T-cell (primary cell): ENCODE data around the gene COL12A1. TPM values are rescaled to one million over a fixed set of nuclear protein-coding genes. Genes with fewer than 3 reads are reported as not detected.

ENCODE experiments used
- ATAC-seq, 4 experiments: fragments of 200-7000 bp in 3 of 4; fragments of 150-1000 bp in 1 of 4; cut with Tn5 transposase; replicated peaks in 1 of 4; 1 replicate in 3 of 4; 2 replicates in 1 of 4; pipeline ENCODE4 v1.10.0; 2021; ENCODE audit warnings: moderate library complexity in 3 of 4, mild to moderate bottlenecking in 2 of 4, moderate number of reproducible peaks in 1 of 4
- CTCF ChIA-PET, 2 donors: fragments of 300-600 bp; sonication (Branson Sonifier 250); formaldehyde crosslinking; loops; one replicate each; lab custom pipeline; 2022; ENCODE audit warnings: antibody characterized with exemption in 2 of 2; lab: Charles Lee
- POLR2A ChIA-PET, 2 donors: fragments of 300-600 bp; sonication (Branson Sonifier 250); formaldehyde crosslinking; loops; one replicate each; lab custom pipeline; 2022; ENCODE audit warnings: antibody characterized with exemption in 2 of 2; lab: Charles Lee
- DNase-seq, 35 experiments: peaks; one replicate each; pipeline versions ENCODE4 v3.0.0 to v3.0.0-alpha.2; 2013 to 2023
- H3K27ac ChIP-seq: one replicate; pipeline ENCODE4 v1.5.1; 2013; ENCODE audit warnings: low read length
- H3K27me3 ChIP-seq, 2 experiments: replicated peaks in 1 of 2; 1 replicate in 1 of 2; 2 replicates in 1 of 2; pipeline versions ENCODE4 v1.6.1 to v1.7.0; 2013; ENCODE audit warnings: low read length in 1 of 2, mixed read lengths in 1 of 2; ENCODE audit not compliant: control insufficient read depth in 2 of 2, insufficient read depth in 2 of 2; ENCODE audit errors: extremely low read depth in 1 of 2
- H3K36me3 ChIP-seq, 2 donors: 1 replicate in 1 of 2; 2 replicates in 1 of 2; pipeline versions ENCODE4 v1.6.1 to v1.7.0; 2013; ENCODE audit warnings: low read length in 1 of 2; ENCODE audit not compliant: control insufficient read depth in 2 of 2, insufficient read depth in 1 of 2; ENCODE audit errors: extremely low read depth in 1 of 2
- H3K4me1 ChIP-seq, 2 experiments: 1 replicate in 1 of 2; 2 replicates in 1 of 2; pipeline versions ENCODE4 v1.6.1 to v1.7.0; 2013; ENCODE audit warnings: low read length in 2 of 2, mixed read lengths in 1 of 2; ENCODE audit not compliant: insufficient read depth in 2 of 2, control insufficient read depth in 1 of 2; ENCODE audit errors: extremely low read depth in 1 of 2
- H3K4me3 ChIP-seq, 2 donors: 1 replicate in 1 of 2; 2 replicates in 1 of 2; pipeline versions ENCODE4 v1.5.1 to v1.7.0; 2013; ENCODE audit warnings: mild to moderate bottlenecking in 2 of 2, low read length in 1 of 2, moderate library complexity in 1 of 2; ENCODE audit not compliant: control insufficient read depth in 1 of 2; ENCODE audit errors: extremely low read depth in 1 of 2
- H3K9me3 ChIP-seq: 2 replicates; pipeline ENCODE4 v1.7.0; 2013
- H3K27ac Mint-ChIP-seq, 2 donors: one replicate each; pipeline ENCODE4 v1.8.0; 2020 to 2021; ENCODE audit warnings: mild to moderate bottlenecking in 2 of 2, mixed read lengths in 2 of 2
- H3K27me3 Mint-ChIP-seq, 2 donors: one replicate each; pipeline ENCODE4 v1.8.0; 2021 to 2022; ENCODE audit warnings: mixed read lengths in 2 of 2
- H3K36me3 Mint-ChIP-seq: one replicate; pipeline ENCODE4 v1.8.0; 2021; ENCODE audit warnings: mixed read lengths
- H3K4me1 Mint-ChIP-seq, 3 donors: one replicate each; pipeline ENCODE4 v1.8.0; 2020 to 2022; ENCODE audit warnings: mixed read lengths in 3 of 3, mild to moderate bottlenecking in 1 of 3
- H3K4me3 Mint-ChIP-seq, 3 donors: one replicate each; pipeline ENCODE4 v1.8.0; 2020 to 2022; ENCODE audit warnings: mild to moderate bottlenecking in 3 of 3, mixed read lengths in 3 of 3, moderate library complexity in 3 of 3
- H3K9me3 Mint-ChIP-seq, 3 donors: one replicate each; pipeline ENCODE4 v1.8.0; 2020 to 2022; ENCODE audit warnings: mixed read lengths in 3 of 3
- WGBS: methylation state at CpG from one replicate; pipeline ENCODE4 v1.1.5; 2013; ENCODE audit warnings: missing lambda C conversion rate; ENCODE audit not compliant: insufficient coverage; 5-methylcytosine and 5-hydroxymethylcytosine counted together
- total RNA-seq, 35 experiments: library from RNA in 6 of 35; stranded (reverse) in 6 of 35; fragments of 120-200 nt in 1 of 35; gene quantifications; one replicate each; pipeline versions ENCODE4 v1.2.1 to v1.2.4 and lab custom pipeline; 2013 to 2026

COL12A1 gene
- total RNA-seq, 5 donors from 2014 or later (not counting 1 experiment from before 2014, with no cell fraction given), result 0.59 to 0.95 (median 0.76) TPM; not detected in 2

DNA sequence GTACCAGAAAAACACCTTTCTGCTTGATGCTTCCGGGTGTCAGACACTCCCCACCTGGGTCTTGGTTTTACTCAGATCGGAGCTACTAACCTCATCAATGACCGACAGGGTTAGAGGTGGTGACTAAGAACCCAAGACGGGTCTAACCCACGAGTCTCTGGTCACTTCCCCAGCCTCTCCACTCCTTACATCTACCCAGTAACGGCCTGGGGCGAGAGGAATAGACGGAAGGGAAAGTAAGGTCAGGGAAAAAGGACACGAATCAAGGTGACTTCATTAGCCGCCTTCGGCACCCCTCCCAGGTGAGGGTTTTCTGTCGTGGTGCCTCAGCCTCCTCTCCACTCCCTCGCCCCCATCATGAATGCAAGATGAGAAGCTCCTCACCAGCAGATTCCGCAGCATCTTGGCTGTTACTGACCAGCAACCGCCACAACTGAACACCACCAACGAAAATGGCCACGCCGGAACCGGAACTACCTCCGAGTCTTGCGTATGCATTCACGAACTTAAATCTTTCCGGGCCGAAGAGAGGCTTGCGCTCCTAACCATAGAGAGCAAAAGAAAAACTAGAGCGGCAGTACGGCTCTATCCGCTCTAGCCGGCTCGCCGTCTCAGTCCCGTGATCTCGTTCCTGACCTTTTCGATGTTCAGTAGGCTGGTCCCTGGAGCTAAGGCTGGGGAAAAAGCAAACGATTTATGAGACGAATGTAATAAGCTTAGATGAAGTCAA lies 37.6 kb upstream of the COL12A1 start, which contains the start of gene COX7A2:
Gene COX7A2, minus strand, starts transcription at position 469 of the 730 bp plus-strand sequence. Its CDS starts 67 bp downstream, at position 402.
- POLR2A ChIA-PET, result interaction anchor here (0.6 to 1.6 kb wide), 12 partner anchors 10 to 1589 kb away, joined by 3 to 11 read pairs (median 4); partner anchors contain the start of genes SENP6 (in 1 of the 2), SLC17A5 (in 1 of the 2) and TMEM30A (in 1 of the 2)
- Mint-ChIP-seq H3K4me1 (peaks cover 31 to 40% (median 34%) of the 10 kb centered on the region in 3 donors), H3K36me3 (peaks cover 22% of the 10 kb centered on the region), H3K9me3 (no peaks in the 10 kb centered on the region), H3K27me3 (peaks cover 7 to 13% of the 10 kb centered on the region in 2 donors), H3K27ac (peak within 1 kb of the TSS; percentile 98), H3K4me3 (peak within 1 kb of the TSS; percentile 94 to 100 (median 97))
- H3K4me3 ChIP-seq, result peak within 1 kb of the TSS; percentile 88 to 98
- peaks cover 0 to 19% of the 10 kb centered on the region in 2 experiments for H3K4me1 ChIP-seq
- no peaks in the 10 kb centered on the region for H3K9me3 ChIP-seq
- H3K36me3 ChIP-seq, result peaks cover 0 to 13% of the 10 kb centered on the region in 2 donors
- CTCF ChIA-PET, result interaction anchor here (0.5 to 1.9 kb wide), 19 partner anchors 21 to 1793 kb away, joined by 3 to 6 read pairs (median 3); no protein-coding TSS in a partner anchor
- under 1% methylated on average over 28 of the region's 36 CpGs for WGBS
- peak within 1 kb of the TSS; percentile 97 for H3K27ac ChIP-seq
- ATAC-seq (peak; percentile 96 to 98 (median 98)), DNase-seq (peak; percentile 62 to 92 (median 83))
- H3K27me3 ChIP-seq, result peaks cover 0 to 5% of the 10 kb centered on the region in 2 experiments

DNA sequence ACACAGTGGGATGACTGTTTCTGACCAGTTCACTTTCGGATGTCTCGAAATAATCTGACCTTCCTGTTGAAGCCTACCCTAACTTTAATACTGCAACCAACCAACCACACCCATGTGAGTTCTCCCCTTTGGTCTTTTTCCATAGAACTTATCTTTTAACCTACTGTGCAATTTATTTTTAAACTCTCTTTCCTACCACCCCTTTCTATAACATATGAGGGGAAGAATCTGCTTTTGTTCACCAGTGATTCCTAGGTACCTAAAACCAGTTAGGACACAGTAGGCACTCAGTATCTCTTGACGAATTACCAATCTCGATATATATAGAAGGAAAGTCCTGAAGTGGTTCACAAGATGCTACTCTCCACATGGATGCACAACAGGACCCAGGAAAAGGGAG lies 30.8 kb upstream of the COL12A1 start:
- WGBS, result 100% methylated on average over 2 of the region's 4 CpGs
- ATAC-seq (no peak), DNase-seq (no peak)
- Histone ChIP-seq H3K9me3 (no peaks in the 10 kb centered on the region), H3K27ac (no peak overlapping the region), H3K4me3 (no peak overlapping the region), H3K27me3 (no peaks in the 10 kb centered on the region), H3K36me3 (peaks cover 0 to 32% of the 10 kb centered on the region in 2 donors), H3K4me1 (peaks cover 0 to 3% of the 10 kb centered on the region in 2 experiments)
- Mint-ChIP-seq H3K4me3 (no peak overlapping the region), H3K4me1 (peaks cover 11 to 18% (median 17%) of the 10 kb centered on the region in 3 donors), H3K36me3 (peaks cover 35% of the 10 kb centered on the region), H3K27me3 (no peaks in the 10 kb centered on the region), H3K27ac (no peak overlapping the region), H3K9me3 (no peaks in the 10 kb centered on the region)
- POLR2A ChIA-PET, result interaction anchor here in 1 of 2 donors (0.6 kb wide), 1 partner anchor 1499 kb away, joined by 6 read pairs; no protein-coding TSS in a partner anchor
- CTCF ChIA-PET, result interaction anchor here (0.6 to 1.0 kb wide), 4 partner anchors 25 to 1625 kb away, joined by 4 to 5 read pairs (median 5); no protein-coding TSS in a partner anchor

DNA sequence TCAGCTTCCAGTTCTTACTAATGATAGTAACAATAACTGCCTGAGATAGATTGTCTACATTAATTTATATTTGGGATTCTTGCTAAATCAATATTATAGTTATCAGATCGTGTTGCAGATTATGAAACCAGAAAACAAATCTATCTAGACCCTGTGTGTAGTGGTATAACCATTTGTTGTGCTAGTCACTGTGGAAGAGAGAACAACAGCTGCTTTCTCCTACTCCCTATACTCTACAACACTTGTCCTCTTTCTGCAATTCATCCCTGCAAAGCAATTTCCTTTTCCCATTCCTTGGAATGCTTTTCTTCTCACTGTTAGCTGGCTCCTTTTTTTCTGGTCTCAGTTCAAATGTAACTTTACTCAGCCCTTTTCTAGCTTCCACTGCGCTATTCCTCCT lies 29.4 kb upstream of the COL12A1 start:
- Histone ChIP-seq H3K27ac (no peak overlapping the region), H3K9me3 (no peaks in the 10 kb centered on the region), H3K36me3 (peaks cover 0 to 32% of the 10 kb centered on the region in 2 donors), H3K4me1 (no peaks in the 10 kb centered on the region), H3K4me3 (no peak overlapping the region), H3K27me3 (no peaks in the 10 kb centered on the region)
- Mint-ChIP-seq H3K4me1 (peaks cover 0 to 8% (median 8%) of the 10 kb centered on the region in 3 donors), H3K36me3 (peaks cover 27% of the 10 kb centered on the region), H3K27me3 (no peaks in the 10 kb centered on the region), H3K27ac (peak overlapping the region in 1 of 2 donors; percentile 45), H3K9me3 (no peaks in the 10 kb centered on the region), H3K4me3 (no peak overlapping the region)
- ATAC-seq (no peak), DNase-seq (no peak)
- no CpG with 5 or more reads among the region's 2 CpGs for WGBS
- POLR2A ChIA-PET, result no interaction called here
- CTCF ChIA-PET, result interaction anchor here in 1 of 2 donors (1.0 kb wide), 1 partner anchor 26 kb away, joined by 3 read pairs; no protein-coding TSS in a partner anchor

DNA sequence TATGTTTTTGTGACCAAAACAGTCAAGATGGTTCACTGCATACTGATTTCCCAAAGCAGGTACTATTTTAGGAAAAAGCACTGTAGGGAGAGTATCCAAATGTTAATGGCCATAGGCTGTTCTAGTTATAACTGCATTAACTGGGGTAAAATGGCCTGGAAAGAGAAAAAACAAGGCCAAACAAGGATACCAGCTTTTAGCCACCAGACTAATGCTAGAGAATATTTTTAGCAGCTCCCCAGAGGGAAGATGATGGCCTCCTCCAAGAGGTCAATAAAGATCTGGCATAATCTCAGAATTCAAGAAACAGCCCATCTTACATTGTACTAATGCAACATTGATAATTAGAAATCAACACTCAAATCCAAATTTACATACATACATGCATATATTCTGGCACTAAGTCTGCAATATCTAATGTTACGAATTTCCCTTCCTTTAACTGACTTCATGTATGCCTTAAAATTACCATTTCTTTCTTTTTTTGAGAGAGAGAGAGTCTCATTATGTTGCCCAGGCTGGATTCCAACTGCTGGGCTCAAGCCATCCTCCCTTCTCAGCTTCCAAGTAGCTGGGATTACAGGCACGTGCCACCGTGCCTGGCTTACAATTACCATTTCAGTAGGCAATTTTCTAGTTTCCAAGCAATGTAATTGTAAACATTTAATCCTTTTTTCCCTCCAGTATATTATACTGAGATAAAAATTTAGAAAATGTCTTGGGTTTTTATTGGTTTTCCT lies 28.4 kb upstream of the COL12A1 start:
- H3K4me1 Mint-ChIP-seq, result peaks cover 0 to 3% (median 2%) of the 10 kb centered on the region in 3 donors
- no peaks in the 10 kb centered on the region for H3K27me3 Mint-ChIP-seq
- no peak overlapping the region for H3K27ac Mint-ChIP-seq
- WGBS, result no CpG with 5 or more reads among the region's 3 CpGs
- ATAC-seq (no peak), DNase-seq (no peak)
- peaks cover 0 to 26% of the 10 kb centered on the region in 2 donors for H3K36me3 ChIP-seq
- no peaks in the 10 kb centered on the region for H3K9me3 Mint-ChIP-seq
- H3K4me1 ChIP-seq, result no peaks in the 10 kb centered on the region
- H3K36me3 Mint-ChIP-seq, result peaks cover 19% of the 10 kb centered on the region
- H3K27ac ChIP-seq, result no peak overlapping the region
- H3K4me3 Mint-ChIP-seq, result no peak overlapping the region
- POLR2A ChIA-PET, result interaction anchor here in 1 of 2 donors (1.3 kb wide), 1 partner anchor 9 kb away, joined by 3 read pairs; the partner anchor contains the start of gene COX7A2
- H3K4me3 ChIP-seq, result no peak overlapping the region
- H3K9me3 ChIP-seq, result no peaks in the 10 kb centered on the region
- no peaks in the 10 kb centered on the region for H3K27me3 ChIP-seq
- CTCF ChIA-PET, result interaction anchor here in 1 of 2 donors (1.0 kb wide), 1 partner anchor 25 kb away, joined by 3 read pairs; no protein-coding TSS in a partner anchor

DNA sequence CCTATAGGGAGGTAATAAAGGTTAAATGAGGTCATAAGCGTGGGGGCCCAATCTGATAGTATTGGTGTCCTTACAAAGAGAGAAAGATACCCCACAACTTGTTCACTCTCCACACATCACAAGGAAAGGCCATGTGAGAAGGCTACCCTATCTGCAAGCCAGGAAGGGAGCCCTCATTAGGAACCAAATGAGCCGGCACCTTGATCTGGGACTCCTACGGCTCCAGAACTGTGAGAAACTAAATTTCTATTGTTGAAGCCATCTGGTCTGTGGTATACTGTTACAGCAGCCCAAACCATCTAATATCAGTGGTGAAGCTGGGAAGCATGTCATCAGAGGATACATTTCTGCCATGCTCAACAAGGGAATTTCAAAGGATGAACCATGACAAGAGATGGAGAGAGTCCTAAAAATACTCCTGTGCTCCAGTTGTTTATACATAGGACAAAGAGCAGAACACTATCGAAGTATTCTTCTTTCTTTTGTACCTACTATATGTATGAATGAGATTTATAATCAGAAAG lies 27.3 kb upstream of the COL12A1 start:
- H3K27ac ChIP-seq, result no peak overlapping the region
- H3K9me3 ChIP-seq, result no peaks in the 10 kb centered on the region
- WGBS, result no CpG with 5 or more reads among the region's 4 CpGs
- DNase-seq, result no peak
- H3K4me1 Mint-ChIP-seq, result no peaks in the 10 kb centered on the region
- H3K4me3 ChIP-seq, result no peak overlapping the region
- H3K27me3 Mint-ChIP-seq, result no peaks in the 10 kb centered on the region
- H3K27me3 ChIP-seq, result no peaks in the 10 kb centered on the region
- peaks cover 13% of the 10 kb centered on the region for H3K36me3 Mint-ChIP-seq
- no peak overlapping the region for H3K4me3 Mint-ChIP-seq
- no peaks in the 10 kb centered on the region for H3K9me3 Mint-ChIP-seq
- H3K4me1 ChIP-seq, result no peaks in the 10 kb centered on the region
- H3K36me3 ChIP-seq, result peaks cover 0 to 19% of the 10 kb centered on the region in 2 donors
- ChIA-PET CTCF (interaction anchor here in 1 of 2 donors (0.7 kb wide), 1 partner anchor 25 kb away, joined by 3 read pairs; no protein-coding TSS in a partner anchor), POLR2A (interaction anchor here in 1 of 2 donors (1.3 kb wide), 1 partner anchor 10 kb away, joined by 3 read pairs; the partner anchor contains the start of gene COX7A2)
- no peak overlapping the region for H3K27ac Mint-ChIP-seq
- ATAC-seq, result no peak
